NCI-H82 treated with DMSO at 0.1 percent for 48 hours (cell line): Measurements from ENCODE around the gene GDF7.

Experiments
- DNase-seq: peaks from one replicate; lab custom pipeline; 2025; ENCODE audit not compliant: unreplicated experiment; lab: John Stamatoyannopoulos, UW

The GDF7 gene

DNA sequence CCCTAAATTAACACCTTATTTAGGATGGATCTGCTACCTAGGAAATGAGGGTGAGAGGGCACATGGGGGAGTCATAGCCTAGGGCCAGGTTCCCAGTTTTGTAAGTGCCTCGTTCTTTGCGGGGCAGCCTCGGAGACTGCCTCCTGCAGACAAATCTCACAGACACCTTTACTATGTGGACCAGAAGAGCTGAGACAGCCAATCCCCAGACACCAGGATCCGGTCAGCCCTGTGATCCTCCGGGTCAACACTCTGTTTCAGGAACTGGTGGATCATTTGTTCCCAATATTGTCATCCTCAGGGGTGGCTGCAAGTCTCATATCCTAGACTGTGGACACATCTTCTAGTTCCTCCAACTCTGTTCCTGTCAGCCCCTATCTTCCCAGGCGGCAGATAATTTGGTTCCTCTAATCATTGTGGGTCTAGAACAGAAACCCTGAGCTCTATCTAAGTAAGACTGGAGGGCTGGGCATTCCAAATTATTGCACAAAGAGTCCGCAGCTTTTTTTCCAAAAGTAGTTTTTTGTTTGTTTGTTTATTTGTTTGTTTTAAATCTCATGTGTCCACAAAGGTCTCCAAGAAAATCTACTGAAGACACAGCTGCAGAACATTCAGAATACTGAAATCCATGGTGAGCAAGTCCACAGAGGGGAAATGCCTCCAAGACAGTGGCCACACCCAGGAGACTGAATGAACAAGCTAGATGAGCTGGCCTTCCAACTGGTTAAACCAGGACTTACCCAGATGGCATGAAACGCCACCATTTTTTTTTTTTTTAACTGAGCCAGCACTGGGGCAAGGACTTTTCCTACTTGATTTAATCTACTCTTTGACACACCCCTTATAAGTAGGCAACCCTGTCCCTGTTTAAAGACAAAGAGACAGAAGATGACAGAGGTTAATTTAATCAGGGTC, 6.2 kb upstream of the GDF7 start:
- DNase-seq: no peak

- no peak for DNase-seq
These were observed 5.3 kb upstream of the GDF7 start for GRCh38 chr2:20661421-20662307.

DNA sequence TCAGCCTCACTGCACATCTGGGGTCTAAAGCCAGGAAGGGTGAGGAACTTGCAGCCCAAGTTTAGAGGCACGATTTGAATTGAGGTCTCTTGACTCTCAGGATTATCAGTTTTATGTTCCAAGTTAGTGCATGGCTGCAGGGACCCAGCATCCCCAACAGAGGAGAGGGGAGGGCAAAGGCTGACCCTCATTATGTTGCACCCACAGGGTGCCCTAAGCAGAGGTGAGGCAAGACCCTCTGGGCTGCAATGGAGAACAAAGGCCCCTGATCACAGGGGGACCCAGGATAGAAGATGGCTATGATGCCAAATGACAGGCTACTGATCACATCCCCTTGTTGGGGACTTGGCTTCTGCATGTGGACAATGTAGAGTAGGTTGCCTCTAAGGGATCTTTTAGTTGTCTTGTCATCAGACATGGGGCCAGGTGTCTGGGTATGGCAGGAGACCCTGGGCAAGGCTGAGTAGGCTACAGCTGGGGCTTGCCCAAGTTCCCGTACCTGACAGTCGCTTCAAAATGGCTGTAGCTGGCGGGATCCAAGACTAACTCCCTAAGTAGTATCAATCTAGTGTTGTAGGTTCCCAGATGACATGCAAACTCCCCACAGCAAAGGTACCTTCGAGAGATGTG, 4.5 kb upstream of the GDF7 start:
- DNase-seq: no peak

GRCh38 chr2:20663196-20664070, 3.5 kb upstream of the GDF7 start:
- no peak for DNase-seq

GRCh38 chr2:20664071-20664390, 2.9 kb upstream of the GDF7 start:
- DNase-seq: no peak

GRCh38 chr2:20664431-20665242, 2.3 kb upstream of the GDF7 start:
- DNase-seq: no peak

DNA sequence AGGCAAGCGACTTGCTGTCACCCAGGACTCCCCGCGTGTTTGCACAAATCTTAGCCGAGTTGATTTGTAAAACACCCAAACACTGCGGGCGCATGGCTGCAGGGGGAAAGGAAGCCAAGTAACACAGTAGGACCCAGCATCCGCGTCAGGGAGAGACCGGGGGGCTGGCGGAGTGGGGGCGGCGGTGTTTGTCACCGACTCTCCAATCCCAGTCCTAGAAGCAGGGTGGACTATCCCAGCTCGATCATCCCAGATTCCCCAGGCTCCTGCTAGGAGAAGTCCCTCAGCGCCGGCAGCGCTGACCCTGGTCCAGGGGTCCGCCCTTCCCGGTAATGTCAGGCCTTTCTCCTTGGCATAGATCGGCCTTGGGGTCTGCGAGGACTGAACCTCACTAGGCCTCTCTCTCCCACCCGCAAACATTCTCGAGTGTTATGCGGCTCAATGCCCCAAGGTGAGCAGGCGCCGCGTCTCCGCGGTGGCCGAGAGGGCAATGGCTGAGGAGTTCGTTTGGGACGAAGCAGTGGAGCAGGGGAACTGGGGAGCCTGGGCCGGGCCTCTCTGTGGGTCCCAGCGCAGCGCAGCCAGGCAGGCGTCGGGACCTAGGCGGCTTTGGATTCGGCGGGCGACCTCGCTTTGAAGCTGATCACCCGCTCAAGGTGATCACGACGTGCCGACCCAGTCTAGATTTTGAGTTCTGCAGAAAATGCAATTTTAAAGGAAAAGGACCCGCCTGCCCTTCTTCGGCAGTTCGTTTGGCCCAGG, 1.5 kb upstream of the GDF7 start:
- DNase-seq: no peak

GRCh38 chr2:20666005-20666303, 990 bp upstream of the GDF7 start:
- no peak for DNase-seq

DNA sequence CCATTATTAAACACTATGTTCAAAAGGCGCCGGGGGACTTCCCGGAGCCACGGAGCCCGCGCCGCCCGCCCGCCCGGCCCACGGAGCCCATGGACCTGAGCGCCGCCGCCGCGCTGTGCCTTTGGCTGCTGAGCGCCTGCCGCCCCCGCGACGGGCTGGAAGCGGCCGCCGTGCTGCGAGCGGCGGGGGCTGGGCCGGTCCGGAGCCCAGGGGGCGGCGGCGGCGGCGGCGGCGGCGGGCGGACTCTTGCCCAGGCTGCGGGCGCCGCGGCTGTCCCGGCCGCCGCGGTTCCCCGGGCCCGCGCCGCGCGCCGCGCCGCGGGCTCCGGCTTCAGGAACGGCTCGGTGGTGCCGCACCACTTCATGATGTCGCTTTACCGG, 197 bp downstream of the GDF7 start:
- no peak for DNase-seq

DNA sequence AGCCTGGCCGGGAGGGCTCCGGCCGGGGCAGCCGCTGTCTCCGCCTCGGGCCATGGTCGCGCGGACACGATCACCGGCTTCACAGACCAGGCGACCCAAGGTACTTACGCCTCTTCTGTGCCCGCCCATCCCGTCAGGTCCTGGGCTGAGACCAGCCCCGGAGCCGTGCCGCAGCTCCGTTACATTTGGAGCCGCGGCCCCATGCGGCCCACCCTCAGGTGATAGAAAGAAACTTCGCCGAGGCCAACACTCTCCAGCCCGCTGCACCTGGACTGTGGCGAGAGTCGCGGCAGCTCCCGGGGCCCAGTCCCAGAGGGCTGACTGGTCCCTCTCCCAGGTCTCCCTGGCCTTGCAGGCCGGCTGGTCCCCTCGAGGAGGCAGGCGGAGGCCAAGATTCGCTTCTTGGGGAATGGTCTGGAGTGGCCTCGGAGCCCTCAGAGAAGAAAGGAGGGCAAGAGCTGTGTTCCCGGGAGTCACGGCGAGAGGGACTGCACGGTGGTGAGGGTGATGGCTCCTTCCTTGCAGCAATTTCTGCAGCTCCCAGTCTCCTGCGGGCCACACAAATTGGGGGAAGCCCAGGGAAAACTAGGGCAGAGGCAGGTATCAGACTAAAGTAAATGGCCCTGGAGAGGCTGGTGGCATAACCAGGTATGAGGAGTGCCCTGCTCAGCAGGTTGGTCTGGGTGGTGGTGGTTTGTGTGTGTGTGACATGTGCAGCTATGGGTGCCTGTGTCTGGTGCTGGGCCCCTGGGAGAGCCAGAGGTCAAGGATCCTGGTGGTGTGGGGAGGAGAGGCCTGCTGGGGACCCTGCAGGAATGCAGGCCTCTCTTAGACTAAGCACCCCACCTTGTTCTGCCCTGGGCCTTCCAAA, 822 bp downstream of the GDF7 start:
- DNase-seq: no peak

GRCh38 chr2:20668451-20668850, 1.5 kb downstream of the GDF7 start:
- DNase-seq: no peak

DNA sequence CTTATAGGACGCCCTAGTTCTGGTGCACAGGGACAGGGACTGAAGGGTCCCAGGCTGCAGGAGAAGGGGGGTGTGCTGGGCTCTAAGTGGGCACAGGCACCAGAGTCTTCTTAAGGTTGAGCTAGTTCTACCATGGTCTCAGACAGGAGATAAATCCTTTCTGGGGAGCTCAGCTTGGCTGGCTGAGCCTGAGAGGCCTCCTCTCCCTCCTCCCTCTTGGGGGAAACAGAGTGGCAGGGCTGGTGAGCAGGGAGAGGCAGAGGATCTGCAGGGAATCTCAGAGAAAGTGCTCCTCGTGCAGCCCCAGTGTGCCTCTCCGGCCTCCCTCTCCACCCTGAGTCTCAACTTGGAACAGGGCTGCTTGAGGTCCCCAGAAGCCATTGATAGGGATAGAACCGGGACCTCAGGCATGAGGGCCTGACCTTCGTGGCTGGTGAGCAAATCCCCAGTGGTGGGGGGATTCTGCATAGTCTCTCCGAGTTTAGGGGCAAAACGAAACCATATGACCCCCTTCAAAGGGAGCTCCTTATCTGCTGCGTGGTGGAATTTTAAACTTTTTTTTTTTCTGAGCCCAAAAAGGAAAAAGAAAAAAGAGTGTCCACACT, 2.0 kb downstream of the GDF7 start:
- DNase-seq: no peak

DNA sequence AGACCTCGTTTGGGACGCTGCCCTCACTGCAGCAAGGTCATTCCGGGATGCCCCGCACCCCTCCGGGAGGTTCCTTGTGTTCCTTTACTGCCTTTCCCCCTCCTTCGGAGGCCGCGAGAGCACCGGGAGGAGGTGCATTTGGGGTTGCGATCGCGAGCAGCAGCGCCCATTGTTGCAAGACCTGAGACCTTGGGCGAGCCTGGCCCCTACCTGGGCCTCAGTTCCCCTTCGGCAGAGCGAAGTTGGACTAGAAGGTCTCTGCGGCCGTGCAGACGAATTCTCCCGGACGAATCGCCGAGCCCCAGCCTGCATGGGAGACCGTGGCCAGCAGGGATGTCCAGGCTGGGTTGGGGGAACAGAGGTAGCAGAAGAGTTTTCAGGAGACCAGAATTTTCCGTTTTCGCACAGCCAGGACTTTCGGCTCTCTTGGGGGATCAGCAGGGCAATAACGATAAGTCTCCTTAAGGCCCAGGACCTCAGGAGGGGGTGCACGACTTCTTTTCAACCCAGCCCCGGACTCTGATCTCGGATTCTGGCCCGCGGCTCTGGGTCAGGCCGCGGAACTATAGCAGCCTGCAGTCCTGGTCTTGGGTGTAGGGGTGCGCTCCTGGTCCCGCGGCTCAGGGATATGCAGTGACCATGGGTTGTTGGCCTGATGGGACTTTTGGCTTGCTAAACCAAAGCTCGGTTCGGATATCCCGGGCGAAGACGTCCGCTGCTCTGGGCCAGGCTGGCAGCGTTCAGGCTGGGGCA, 2.8 kb downstream of the GDF7 start:
- DNase-seq: no peak

- no peak for DNase-seq
These were observed 3.5 kb downstream of the GDF7 start for GRCh38 chr2:20670315-20671035.

DNA sequence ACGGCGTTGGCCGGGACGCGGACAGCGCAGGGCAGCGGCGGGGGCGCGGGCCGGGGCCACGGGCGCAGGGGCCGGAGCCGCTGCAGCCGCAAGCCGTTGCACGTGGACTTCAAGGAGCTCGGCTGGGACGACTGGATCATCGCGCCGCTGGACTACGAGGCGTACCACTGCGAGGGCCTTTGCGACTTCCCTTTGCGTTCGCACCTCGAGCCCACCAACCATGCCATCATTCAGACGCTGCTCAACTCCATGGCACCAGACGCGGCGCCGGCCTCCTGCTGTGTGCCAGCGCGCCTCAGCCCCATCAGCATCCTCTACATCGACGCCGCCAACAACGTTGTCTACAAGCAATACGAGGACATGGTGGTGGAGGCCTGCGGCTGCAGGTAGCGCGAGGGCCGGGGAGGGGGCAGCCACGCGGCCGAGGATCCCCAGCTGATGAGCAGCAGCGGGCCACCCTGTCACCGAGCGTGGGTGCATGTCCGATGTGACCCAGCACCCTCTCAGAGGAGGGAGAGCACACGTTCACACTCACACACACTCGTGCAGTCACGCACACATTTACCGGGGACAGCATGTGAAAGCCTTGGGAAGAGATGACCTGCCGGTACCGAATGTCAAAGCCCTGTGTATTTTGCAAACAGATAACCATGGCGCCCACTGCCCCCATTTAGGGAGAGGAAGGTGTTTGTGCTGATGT, 4.2 kb downstream of the GDF7 start:
- no peak for DNase-seq

GRCh38 chr2:20671736-20672080, 4.8 kb downstream of the GDF7 start:
- DNase-seq: no peak
